Stimulated activated CD8-positive, alpha-beta memory T cell treated with anti-CD3 and anti-CD28 coated beads, Interleukin-2, amount 100 ng/mL, for 48 hours (primary cell): ENCODE results near the gene OR1B1.
"Not testable (repeated sequence)": the region's sequence is repeated elsewhere in the genome, so short reads cannot be mapped to it uniquely, and the experiment has no call there.

Experiments
- DNase-seq, 2 donors: peaks; one replicate each; pipeline ENCODE4 v3.0.0-alpha.2; 2020; ENCODE audit warnings: low read depth in 2 of 2

OR1B1 gene

DNA sequence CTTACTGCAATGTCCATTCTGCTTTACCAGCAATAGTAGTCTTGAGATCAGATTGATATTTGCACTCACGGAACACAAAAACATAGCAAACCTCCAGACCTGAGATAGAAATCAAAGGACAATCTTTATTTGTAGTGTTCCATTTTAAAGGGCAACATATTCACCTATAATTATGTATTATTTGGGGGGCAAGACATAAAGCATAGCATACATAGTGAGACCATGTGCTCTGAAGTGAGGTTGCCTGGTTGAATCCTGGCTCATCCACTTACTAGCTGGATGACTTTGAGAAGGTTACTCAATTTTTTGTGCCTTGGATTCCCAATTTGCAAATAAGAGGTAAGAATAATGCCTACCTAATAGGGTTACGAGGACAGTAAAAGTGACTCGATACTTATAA is at the start of gene OR1B1:
TSS of gene OR1B1 (minus strand) at position 101 of the 400 bp plus-strand sequence.
- DNase-seq = no peak

DNA sequence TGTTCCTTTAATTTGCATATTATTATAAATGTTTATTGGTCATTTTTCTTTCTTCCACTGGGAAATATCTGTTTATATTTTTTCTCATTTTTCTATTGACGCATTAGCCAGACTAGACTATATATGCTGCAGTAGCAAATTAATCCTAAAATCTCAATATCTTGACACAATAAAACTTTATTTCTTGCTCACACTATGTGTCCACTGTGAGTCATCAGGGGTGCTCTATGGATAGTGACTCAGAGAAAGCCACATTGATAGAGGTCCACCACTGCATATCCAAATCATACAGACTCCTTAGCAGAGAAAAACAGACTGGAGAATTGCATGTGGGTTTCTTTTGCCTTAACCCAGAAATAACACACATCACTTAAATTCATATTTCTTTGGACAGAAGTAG is 38.3 kb upstream of the OR1B1 start:
- no peak for DNase-seq

DNA sequence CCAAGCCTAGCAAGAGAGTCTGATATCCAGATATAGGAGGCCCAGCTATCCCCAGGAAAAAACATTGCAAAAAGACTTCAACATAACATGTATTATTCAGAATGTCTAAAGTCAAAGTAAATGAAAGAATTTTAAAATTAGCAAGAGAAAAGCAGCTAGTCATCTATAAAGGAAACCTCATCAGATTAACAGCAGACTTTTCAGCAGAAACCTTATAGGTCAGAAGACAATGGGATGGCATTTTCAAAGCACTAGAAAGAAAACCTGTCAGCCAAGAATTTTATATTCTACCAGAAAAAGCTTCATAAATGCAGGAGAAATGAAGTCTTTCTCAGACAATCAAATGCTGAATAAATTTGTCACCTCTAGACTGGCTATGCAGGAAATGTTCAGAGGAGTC is 27.4 kb upstream of the OR1B1 start:
- DNase-seq = no peak

DNA sequence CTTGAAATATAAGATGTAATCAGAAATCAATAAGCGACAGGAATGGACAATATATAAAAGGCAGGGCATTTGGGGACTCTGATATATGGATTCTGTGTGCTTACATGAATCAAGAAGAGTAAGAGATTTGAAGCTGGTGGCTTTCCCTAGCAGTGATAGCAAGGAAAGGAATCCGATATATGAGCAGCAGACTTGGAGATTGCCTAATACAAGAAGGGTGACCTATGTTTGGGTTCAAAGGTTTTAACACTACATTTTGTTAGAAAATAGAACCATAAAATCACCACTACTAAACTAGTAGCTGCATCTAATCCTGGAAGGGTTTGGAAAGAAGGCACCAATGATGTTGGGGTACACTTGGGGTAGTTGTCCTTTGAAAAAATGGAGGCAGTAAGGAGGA is 15.1 kb upstream of the OR1B1 start:
- no peak for DNase-seq

DNA sequence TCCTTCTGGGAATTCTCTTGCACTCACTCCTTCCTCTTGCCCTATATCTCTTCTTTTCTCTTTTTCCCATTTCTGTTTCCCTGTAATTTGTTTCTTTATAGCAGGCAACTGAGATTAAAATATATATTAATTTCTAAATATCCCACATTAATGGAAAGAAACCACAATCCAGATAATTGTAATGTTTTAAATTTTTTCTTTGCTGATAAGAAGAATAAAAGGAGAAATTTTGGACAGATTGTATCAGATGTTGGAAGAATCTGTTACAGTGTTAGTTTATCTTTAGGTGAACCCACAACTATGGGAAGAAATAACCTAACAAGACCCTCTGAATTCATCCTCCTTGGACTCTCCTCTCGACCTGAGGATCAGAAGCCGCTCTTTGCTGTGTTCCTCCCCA is 4.0 kb upstream of the OR1B1 start, which contains the start of gene OR1L1:
TSS of gene OR1L1 (plus strand) at position 301 of the 400 bp plus-strand sequence. CDS start at position 301, 0 bp downstream.
- no peak for DNase-seq

DNA sequence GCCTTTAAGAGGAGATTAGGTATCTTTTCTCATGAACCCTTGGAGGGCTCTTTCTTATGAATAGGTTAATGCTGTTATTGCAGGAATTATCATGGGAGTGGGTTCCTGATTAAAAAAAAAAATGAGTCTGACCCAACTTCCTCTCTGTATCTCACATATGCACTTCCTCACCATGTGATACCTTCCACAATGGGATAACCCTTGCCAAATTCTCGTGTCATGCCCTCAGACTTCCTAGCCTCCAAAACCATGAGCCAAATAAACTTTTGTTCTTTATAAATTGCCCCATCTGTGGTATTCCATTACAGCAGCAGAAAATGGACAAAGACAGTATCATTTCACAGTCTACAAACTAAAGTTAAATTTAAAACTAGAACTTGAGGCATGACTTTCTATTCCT is 1.0 kb downstream of the OR1B1 start:
- no peak for DNase-seq

DNA sequence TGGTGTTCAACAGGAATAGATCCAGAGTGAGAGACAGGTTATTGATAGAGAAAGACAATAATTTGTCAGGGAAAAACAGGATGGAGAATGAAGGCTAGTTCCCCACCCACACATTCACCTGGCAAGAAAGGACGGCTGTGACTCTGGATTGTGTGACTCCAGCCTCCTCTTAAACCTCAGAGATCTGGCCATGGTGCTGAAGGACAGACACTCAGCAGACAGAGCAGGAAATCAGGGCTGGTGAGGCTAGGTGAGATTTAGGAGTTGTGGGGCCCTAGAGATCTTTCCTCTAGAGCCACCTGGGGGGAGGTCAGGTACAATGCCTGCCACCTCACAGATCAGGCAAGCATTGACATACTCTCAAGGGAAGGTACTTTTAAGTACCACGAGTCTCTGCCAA is 15.2 kb downstream of the OR1B1 start:
- DNase-seq = no peak

DNA sequence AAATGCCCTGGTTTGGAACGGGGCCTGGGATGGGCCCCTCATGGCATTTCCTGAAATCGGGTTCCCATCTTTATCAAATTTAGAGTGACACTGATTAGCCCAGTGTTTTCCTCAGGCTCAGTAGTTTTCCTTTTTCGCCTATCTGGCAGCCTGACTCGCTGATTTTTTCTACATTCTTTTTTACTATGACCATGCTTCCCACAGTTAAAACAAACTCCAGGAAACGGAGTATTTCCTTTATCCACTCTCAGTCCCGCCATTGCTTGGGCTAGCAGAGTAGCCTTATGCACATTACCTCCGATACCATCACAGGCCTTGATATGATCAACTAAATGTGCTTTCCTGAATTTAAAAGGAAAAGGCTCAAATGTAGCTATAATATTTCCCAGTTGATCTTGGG is 37.4 kb downstream of the OR1B1 start:
- no peak for DNase-seq

DNA sequence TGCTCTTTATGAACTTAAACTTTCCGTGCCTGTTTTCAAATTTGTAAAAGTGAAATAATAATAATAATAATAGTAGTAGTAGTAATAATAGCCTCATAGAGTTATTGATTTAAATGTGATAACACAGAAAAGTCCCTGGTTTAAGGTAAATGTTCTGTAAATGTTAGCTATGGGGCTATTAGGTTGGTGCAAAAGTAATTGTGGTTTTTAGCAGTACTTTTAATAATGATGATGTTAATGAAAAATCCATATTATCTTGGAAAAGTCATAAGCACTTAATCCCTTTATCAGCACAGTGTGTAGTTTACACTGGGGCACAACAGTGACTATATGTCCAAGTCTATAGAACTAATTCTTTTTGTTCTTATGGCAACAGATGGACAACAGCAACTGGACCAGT is 43.1 kb downstream of the OR1B1 start, which contains the start of gene OR1Q1:
TSS of gene OR1Q1 (plus strand) at position 377 of the 400 bp plus-strand sequence. CDS start at position 377, 0 bp downstream.
- DNase-seq = no peak

DNA sequence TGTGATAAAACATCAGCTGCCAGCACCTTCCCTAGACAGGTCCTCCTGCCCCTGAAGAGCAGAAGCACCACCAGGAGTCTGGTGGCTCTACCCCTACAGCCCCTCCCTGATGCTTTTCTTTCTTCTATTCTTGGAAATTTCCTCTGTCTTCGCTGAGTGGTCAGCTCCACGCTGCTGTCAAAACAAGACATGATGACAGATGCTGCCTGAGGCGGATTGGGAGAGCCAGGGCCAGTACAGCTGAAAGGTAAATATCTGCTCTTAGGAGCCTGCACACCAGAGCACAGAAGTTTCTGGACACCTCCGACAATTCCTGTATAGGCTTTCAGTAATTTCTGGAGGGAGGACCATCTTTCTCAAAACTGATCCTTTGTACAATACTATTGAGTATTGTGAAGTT is 47.6 kb downstream of the OR1B1 start:
- no peak for DNase-seq

DNA sequence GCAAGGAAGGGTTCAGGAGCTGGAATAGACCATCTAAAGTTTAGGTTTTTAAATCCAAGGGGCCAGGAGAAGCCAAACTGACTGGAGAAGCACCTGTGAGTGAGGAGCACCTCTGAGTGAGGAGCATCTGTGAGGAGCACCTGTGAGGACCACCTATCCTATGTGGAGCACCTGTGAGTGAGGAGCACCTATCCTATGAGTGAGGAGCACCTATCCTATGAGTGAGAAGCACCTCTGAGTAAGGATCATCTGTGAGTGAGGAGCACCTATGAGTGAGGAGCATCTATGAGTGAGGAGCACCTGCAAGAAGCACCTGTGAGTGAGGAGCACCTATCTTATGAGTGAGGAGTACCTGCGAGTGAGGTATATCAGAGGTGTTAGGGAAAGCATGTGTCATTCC is 50.8 kb downstream of the OR1B1 start:
- DNase-seq = no peak

DNA sequence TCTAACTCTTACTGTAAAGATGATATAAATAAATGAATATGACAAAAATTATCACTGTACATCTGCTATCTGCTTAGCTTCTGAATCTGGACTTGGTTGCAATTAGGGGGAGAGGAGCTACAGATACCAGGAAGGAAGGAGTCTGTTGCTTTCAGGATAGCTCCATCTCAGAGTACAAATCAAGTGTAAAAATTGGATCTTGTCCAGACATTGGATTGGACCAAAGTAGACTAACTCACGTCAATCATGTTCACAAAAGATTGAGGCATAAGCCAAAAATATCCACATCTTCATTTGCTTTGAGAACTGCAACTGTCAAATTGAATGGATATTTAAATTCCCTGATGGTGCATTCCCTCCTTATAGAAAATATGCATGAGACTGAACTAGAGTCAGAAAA is 51.7 kb downstream of the OR1B1 start:
- DNase-seq = no peak

DNA sequence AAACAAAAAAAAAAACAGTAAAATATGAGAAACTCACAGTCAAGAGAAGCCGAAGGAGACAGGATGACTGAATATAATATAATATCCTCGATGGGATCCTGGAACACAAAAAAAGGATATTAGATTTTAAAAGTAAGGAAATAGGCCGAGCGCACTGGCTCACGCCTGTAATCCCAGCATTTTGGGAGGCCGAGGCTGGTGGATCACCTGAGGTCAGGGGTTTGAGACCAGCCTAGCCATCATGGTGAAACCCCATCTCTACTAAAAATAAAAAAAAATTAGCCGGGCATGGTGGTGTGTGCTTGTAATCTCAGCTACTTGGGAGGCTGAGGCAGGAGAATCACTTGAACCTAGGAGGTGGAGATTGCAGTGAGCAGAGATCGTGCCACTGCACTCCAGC is 74.1 kb downstream of the OR1B1 start, which contains the start of gene OR1L8:
TSS of gene OR1L8 (minus strand) at position 101 of the 400 bp plus-strand sequence. CDS start 14,907 bp downstream, outside the sequence.
- not testable (repeated sequence) for DNase-seq

DNA sequence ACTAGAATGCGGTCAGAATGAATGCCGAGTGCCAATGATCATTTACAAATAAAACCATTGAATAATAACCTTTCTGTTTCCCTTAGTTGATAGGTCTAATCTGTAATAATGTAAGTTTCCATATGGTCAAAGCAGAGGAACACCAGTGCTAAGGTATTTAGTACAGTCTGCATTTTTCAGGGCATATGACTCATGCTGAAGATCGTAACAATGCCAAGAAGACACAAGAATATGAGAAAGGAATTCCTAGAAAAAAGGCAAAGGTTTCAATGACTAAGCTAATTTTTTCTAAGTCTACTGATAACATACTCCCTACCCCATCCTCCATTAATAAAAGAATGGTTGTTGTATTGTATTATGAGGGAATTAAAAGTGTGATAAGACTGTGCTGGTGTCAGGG is 77.1 kb downstream of the OR1B1 start:
- no peak for DNase-seq

DNA sequence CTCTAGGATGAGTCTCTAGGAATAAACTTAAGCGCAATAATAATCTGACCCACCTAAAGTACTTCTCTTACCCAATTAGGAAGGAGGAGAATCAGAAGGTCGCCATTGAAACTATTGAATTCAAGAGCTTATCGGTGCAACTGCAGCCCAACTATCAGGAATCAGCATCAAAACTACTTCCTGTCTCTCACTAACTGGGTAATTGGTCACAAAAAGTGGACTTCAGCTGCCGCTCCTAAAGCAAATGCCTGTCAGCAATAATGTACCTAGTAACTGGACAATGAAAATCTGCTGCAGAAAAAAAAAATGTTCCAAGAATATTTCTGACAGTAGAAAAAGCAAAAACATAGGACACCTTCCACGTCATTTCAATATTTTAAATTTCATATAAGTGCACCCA is 77.6 kb downstream of the OR1B1 start:
- DNase-seq = no peak
